HG03045 (cell line): ENCODE measurements around the gene COX6A2.
A peak's percentile ranks its signal among the peaks of the same experiment; 100 is the strongest.
"Not testable (repeated sequence)": the region's sequence is repeated elsewhere in the genome, so short reads cannot be mapped to it uniquely, and the experiment has no call there.

ENCODE experiments used
- ATAC-seq: cut with Tn5 transposase; IDR thresholded peaks from one replicate; pipeline ENCODE4 v1.9.1; 2021; ENCODE audit warnings: mild to moderate bottlenecking, moderate library complexity; ENCODE audit not compliant: unreplicated experiment

Gene COX6A2

DNA sequence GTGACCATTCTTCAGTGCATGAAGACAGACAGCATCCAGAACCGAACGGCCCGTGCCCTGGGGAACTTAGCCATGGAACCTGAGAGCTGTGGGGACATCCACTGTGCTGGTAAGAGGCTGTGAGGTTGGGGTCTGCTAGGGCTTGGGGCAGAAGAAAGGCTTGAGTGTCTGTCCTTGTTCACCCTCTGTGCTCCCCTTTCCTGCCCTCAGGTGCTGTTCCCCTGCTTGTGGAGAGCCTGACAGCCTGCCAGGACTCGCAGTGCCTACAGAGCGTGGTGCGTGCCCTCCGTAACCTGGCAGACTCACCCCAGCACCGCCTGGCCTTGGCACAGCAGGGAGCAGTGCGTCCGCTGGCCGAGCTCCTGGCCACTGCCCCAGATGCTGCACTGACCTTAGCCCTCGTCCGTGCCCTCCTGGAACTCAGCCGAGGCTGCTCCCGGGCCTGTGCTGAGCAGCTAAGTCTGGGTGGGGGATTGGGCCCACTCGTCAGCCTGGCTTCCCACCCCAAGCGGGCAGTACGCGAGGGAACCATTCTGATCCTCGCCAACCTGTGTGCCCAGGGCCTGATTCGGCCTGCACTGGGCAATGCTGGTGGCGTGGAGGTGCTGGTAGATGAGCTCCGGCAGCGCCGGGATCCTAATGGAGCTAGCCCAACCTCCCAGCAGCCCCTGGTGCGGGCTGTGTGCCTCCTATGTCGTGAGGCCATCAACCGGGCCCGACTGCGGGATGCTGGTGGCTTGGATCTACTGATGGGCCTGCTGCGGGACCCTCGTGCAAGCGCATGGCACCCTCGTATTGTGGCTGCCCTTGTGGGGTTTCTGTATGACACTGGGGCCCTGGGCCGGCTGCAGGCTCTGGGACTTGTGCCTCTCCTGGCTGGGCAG lies 34.0 kb upstream of the COX6A2 start:
- no peak for ATAC-seq

DNA sequence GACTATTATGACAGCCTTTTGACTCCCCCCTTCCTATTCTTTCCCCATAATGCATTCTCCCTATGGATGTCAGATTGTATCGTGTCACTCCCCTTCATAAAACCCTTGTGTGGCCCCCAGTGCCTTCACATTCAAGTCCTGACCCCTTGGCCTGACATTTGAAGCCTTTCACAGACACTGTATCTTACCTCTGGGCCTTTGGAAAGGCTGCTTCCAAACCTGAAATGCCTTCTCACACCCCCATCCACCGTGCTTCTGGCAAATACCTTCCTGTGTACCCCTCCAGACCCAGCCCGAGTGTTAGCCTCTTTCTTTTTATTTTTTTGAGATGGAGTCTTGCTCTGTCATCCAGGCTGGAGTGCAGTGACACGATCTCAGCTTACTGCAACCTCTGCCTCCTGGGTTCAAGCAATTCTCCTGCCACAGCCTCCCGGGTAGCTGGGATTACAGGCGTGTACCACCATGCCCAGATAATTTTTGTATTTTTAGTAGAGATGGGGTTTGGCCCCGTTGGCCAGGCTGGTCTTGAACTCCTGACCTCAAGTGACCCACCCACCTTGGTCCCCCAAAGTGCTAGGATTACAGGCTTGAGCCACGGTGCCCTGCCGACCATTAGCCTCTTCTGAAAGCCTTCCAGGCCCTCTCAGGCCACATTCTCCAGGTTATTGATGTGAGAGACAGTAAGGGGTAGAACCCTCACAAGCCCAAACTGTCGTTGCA lies 33.2 kb upstream of the COX6A2 start:
- ATAC-seq = no peak

DNA sequence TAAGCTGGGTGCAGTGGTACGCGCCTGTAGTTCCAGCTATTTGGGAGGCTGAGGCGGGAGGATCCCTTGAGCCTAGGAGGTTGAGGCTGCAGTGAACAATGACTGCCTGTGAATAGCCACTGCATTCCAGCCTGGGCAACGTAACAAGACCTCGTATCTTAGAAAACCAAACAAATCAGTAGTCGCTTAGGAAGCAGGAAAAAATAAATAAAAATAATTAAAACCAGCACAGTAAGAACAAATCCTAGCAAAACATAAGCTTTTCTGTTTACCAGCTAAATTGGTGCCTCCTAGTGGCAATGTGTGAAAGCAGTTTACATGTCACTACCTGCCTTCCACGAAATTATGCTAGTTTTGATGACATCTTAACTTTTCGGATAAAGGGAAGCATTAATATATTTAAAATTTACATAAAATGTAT lies 32.4 kb upstream of the COX6A2 start:
- no peak for ATAC-seq

DNA sequence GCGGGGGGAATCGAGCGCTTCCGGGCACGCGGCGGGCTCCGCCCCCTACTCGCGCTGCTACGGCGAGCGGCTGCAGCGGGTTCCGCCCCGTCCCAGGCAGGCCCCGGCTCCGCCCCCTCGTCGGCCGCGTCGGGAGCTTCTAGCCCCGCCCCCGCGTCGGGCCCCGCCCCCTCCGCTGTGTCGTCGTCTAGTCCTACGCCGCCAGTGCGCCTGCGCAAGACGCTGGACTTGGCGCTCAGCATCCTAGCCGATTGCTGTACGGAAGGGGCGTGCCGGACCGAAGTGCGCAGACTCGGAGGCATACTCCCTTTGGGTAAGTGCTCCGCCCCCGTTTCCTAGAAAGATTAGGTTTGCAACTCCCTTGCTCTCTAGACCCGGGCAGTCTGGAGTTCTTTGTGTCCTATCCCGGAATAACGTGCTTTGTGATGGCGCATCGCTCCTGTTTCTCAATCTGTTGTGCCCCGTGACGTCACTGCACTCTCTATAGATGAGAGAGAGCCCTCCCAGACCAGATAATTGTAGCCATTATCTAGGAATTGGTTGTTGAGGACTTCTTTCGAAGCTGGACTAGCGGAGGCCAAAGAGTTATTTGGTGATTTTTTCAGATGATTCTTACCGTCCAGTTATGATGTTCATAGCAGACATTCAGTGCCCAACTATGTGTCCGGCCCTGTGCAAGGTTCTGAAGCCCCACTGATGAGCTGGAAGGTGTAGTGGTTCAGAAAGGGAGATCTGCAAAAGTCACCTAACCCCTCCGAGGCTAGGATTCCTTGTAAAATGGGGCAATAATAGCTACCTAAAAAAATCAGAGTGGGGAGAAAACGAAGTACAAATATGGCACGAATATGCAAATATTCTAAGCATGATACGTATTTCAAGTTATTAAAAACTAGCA lies 31.8 kb upstream of the COX6A2 start:
- ATAC-seq = peak; percentile 70

DNA sequence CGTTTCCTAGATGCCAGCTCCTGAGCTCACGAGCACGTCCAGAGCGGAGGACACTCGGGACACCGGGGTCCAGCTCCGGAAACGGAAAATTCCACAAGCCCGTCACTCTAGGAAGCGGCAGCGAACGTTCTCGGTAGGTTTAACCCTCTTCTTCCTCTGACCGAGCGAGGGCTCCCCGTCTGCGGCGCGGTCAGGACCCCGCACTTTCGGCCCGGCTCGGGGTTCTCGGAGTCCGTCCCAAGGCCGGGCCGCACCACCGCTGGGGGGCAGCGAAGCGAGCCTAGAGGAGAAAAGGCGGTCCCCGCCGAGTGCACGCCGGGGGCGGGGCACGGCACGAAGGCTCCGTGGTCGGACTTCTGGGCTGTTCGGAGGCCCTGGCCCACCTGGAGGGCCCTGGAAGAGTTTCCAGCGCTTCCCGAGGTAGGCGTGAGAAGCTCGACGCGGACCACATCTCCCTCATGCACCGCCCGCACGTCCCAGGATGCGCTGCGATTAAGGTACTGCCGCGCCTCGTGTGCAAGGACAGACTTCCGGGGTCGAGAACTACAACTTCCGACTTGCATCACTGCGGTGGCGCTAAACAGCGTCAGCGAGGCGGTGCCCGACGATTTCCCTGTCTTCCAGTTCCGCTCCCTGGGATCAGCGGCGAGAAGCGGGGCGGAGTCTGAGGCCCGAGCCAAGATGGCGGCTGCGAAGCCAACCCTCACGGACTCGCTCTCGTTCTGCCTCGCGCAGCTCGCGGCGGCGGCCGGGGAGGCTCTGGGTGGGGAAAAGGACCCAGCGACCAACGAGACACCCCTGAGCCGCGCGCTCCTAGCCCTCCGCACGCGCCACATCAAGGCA lies 30.9 kb upstream of the COX6A2 start, which contains the start of gene ARMC5:
Gene ARMC5, plus strand, starts transcription at position 658 of the 843 bp plus-strand sequence. Its CDS starts 24 bp downstream, at position 682.
- peak; percentile 80 for ATAC-seq

DNA sequence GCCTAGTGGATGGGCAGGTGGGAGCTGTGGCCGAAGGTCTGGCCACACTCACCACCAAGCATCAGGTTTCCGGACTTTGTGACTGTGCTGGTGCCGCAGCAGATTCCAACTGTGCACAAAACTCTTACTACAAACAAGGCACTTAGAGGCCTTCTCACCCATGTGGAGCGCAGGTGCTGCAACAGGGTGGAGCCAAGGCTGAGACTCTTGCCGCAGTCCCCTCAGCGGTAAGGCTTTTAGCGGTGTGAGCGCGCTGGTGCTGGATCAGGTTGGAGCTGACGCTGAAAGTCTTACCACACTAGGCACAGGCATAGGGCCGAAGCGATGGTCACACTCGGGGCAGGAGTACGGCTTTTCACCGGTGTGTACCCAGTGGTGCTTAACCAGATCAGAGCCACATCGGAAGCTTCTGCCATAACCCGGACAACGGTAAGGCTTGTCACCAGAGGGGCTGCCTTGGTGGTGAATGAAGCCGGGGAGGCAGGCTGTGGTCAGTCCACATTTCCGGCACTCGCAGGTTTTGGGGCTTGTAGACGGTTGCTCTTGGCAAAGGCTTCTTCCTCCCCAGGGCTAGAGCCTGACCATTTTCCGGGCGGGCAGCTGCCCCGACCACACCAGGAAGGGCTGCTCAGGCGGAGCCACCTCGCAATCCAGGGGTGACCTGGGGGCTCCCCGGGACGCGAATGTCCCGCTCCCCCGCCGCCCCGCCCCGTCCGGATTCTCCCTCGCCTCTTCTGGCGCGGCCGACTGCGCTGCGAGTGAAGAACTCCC lies 30.1 kb upstream of the COX6A2 start:
- ATAC-seq = peak; percentile 2

DNA sequence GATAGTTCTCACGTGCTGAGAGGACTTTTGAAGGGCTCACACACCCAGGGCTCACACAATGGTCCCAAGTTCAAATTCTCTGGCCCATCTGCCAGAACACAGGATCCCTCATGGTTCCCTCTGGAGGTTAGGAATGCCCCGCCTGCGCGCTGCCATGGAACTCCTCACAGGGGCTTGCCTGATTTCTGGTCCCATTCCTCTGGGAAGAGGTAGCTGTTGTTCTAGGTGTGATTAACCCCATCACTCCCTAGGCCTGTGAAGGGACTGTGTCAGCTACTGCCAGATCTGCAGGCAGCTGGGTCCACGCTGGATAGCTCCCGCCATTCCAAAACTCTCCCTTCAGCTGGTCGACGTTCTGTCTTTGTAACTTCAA lies 28.8 kb upstream of the COX6A2 start:
- no peak for ATAC-seq

DNA sequence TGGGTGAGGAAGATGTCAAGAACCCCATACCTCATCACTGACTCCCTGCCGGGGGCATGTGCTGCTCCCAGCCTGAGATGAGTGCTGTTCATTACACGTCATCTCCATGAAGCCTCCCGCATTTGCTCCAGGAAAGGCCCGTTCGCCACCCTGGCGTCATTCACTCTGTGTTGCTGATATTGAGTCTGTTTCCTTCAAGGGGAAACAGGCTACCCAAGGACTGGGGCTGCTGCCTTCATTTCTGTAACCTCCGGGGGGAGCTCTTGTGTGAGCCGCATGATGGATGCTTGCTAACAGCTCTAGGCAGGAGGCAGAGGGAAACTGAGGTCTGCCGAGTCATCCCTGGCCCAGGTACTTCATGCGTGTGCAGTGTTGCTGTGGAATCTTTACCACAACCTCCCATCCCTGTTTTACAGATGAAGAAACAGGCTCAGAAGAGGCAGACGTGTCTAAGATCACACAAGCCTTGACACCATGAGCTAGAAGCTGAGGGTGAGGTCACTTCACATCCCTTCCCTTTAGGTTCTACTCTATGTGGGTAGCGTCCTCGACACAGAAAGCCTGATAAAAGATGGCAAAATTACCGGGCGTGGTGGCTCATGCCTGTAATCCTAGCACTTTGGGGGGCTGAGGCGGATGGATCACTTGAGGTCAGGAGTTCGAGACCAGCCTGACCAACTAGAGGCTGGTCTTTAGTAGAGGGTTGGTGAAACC lies 27.6 kb upstream of the COX6A2 start:
- no peak for ATAC-seq

DNA sequence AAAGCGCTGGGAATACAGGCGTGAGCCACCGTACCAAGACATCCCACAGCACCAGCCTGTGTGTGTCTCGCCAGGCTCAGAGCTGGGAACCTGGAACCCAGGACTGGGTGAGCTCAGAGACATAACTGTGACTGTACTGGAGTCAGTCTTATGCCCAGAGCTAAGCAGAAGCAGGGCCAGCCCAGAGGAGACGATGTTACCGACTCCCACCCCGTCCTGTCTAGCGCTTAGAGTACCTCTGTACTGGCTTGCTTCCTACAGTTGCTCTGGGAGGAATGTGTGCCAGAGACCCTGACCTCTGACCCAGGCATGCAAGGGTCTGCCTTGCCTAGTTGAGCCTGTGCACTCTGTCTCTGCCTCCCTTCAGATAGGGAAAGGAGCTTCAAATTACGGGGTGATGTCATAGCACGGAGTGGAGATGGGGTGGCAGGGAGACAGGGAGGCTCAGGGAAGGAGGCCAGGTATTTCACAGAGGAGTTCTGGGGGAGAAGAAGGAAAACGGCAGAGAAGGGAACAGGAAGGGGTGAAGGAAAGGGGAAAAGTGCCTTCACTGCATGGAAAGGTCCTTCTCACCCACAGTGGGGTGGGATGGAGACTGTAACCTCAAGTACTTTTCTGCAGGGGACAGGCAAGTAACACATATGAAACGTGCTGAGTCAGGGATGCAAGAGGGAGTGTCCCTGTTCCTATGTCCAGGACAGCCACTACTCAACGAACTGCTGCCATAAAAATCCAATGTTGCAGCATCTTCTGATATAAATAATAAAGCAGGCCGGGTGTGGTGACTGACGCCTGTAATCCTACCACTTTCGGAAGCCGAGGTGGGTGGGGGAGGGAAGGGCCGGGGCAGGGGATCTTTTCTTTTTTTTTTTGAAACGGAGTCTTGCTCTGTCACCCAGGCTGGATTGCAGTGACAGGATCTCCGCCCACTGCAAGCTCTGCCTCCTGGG lies 25.4 kb upstream of the COX6A2 start:
- no peak for ATAC-seq

DNA sequence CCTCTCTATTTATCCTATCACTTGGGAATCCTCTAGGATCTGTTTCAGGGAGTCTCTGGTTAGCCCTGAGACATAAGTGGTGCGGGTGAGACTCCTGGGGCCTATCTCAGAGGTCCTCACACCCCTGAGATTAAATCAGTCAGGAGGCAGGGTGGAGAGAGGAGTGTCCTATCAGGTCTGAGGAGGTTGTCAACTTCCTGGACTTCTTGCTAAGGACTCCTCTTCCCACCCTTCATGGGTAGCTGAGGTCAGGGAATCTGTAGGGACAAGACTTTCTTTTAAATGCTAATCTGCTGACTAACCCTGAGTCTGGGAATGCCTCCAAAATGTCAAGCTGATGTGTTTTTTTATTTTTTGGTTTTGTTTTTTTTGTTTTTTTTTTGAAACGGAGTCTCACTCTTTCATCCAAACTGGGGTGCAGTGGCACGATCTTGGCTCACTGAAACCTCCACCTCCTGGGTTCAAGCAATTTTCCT lies 24.5 kb upstream of the COX6A2 start:
- ATAC-seq = no peak

DNA sequence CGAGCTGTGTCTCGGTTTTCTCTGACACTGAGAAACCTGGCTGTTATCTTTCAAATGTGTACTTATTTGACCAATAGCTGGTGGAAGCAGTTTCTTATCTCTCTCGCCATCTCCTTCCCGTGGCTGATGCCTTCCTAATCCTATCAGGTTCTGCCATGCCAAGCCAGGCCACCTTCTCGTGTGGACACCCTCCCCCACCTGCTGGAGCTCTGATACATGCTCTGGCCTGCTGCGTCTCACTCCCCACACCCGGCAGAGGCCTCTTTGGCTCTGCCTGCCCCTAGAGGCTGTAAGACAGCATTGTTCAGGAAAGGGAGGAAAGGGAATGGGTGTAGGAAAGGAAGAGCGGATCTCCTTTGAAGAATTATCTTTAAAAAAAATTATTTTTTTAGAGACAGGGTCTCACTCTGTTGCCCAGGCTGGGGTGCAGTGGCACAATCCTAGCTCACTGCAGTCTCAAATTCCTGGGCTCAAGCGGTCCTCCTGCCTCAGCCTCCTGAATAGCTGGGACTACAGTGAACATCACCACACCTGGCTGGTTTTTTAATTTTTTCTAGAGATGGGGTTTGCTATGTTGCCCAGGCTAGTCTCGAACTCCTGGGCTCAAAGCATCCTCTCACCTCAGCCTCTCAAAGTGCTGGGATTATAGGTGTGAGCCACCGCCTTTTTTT lies 23.7 kb upstream of the COX6A2 start:
- ATAC-seq = no peak

DNA sequence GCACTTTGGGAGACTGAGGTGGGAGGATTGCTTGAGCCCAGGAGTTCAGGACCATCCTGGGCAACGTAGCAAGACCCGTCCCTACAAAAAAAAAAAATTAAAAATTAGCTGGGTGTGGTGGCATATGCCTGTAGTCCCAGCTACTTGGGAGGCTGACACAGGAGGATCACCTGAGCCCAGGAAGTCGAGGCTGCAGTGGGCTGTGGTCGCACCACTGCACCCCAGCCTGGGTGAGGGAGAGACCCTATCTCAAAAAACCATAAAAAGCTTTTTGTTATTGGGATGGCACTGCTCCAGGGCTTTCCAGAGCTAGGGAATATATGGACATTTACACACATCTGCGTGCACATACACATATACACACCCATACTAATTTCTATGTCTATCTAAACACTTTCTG lies 23.0 kb upstream of the COX6A2 start:
- no peak for ATAC-seq

DNA sequence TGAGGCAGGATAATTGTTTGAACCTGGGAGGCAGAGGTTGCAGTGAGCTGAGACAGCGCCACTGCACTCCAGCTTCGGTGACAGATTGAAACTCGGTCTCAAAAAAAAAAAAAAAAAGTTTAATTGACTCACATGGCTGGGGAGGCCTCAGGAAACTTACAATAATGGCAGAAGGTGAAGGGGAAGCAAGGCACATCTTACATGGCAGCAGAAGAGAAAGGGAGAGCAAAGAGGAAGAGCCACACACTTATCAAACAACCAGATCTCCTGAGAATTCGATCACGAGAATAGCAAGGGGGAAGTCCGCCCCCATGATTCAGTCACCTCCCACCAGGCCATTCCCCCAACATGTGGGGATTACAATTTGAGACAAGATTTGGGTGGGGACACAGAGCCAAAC lies 17.8 kb upstream of the COX6A2 start:
- ATAC-seq = not testable (repeated sequence)

DNA sequence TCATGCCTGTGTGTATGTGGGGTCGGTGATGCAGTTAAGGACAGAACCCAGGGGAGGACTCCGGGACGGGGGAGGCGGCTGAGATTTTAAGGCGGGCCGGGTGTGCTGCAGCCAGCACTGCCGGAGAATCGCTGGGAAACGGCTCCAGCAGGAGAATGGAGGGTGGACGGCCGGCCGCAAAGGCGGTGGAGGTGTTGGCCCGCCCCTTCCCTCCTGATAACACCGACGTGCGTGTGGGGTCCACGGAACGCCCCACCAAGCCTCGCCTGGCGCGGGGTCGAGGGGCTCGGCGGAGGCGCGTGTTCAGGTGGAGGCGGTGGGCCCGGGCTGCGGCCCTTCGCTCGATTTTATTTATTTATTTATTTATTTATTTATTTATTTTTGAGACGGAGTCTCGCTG lies 13.8 kb upstream of the COX6A2 start:
- ATAC-seq = no peak

DNA sequence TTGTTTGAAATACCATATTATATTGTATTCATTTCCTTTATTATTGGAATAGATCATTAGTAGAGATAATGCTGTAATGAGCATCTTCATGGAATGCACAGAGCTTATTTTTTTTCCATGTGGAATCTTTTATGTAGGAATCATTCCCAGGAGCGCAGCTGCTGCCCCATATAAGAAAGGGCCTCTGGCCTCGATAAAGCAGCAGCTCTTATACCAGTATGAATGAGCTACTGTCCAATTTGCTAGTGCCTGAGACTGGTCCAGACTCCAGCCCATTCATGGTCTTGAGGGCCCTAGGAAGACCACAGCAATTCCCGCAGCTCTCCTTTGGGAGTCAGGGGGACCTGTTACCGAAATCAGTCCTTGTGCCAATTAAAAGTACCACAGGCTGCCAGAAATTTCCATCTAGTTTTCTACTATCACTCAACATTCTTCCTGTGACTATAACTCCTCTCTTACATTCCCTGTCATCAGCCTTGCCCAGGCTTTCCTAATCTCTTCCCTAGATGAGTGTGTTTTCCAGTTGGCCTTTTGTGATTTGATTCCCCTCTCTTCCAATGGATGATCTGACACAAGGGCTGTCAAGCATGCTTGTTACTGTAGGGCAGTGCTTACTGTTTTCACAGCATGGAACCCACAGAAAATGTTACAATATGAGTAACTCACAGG lies 12.5 kb upstream of the COX6A2 start:
- no peak for ATAC-seq

DNA sequence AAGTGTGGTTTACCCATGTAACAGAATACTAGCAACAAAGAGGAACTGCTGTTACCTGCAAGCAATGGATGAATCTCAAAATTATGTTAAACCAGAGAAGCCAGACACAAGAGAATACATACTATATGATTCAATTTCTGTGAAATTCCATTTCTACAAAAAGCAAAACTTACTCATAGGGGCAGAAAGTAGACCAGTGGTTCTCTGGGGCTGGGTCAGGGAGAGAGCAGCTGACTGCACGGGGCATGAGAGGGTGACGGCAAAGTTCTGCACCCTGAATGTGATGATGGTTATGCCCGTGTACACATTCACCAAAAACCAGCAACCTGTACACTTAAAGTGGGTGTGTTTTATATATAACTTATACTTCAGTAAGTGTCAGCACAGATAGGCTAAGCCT lies 11.4 kb upstream of the COX6A2 start:
- ATAC-seq = no peak
